AG04449 (cell line): Measurements from ENCODE around the gene ROPN1L.

Experiments
- CTCF ChIA-PET: fragments of 350-600 bp; formaldehyde crosslinking; extraction: SDS; loops from one replicate; lab custom pipeline; 2021; ENCODE audit warnings: antibody characterized with exemption; lab: Yijun Ruan, JAX
- POLR2A ChIA-PET: fragments of 400-600, 350-600 bp; formaldehyde crosslinking; extraction: SDS; loops from one replicate; lab custom pipeline; 2020; ENCODE audit warnings: antibody characterized with exemption, inconsistent platforms; lab: Yijun Ruan, JAX
- DNase-seq: peaks from one replicate; pipeline ENCODE4 v3.0.0-alpha.2; 2010; ENCODE audit warnings: low read depth, low spot score
- H3K4me3 ChIP-seq: 2 replicates; pipeline ENCODE4 v1.5.1; 2011; ENCODE audit warnings: low read depth, mild to moderate bottlenecking, control low read depth, low read length
- TF ChIP-seq, protein P1 (sequence below): IDR thresholded peaks from one replicate; pipeline ENCODE4 v1.5.1; 2011; ENCODE audit warnings: mild to moderate bottlenecking, moderate library complexity, low read length, control low read depth, inconsistent platforms; ENCODE audit not compliant: insufficient read depth; ENCODE audit errors: missing control alignments

Gene ROPN1L

DNA sequence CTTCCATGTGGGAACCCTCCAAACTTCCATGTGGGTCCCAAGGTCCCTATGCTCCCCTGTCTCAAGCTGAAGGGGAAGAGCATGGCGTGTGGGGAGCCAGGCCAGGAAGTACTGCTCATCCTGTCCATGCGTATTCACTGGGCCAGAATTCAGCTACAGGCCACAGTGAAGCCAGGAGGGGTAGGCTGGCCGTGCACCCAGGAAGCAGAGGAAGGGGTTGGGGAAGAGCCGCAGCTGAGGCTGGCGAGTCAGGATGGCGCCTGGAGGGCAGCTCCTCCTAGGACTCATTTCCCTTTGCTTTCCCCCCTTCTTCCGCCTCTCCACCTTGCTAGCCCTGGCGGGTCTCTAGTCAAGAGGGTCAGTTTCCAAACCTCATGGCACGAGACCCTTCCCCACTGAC, 57.4 kb downstream of the ROPN1L start:
- no peak overlapping the region for H3K4me3 ChIP-seq
- ChIA-PET POLR2A (no interaction called here), CTCF (interaction anchor here (1.0 to 3.9 kb wide), 4 partner anchors 9 to 129 kb away, joined by 3 to 21 read pairs (median 6); no protein-coding TSS in a partner anchor)
- DNase-seq, result no peak
- TF ChIP-seq, protein P1, sequence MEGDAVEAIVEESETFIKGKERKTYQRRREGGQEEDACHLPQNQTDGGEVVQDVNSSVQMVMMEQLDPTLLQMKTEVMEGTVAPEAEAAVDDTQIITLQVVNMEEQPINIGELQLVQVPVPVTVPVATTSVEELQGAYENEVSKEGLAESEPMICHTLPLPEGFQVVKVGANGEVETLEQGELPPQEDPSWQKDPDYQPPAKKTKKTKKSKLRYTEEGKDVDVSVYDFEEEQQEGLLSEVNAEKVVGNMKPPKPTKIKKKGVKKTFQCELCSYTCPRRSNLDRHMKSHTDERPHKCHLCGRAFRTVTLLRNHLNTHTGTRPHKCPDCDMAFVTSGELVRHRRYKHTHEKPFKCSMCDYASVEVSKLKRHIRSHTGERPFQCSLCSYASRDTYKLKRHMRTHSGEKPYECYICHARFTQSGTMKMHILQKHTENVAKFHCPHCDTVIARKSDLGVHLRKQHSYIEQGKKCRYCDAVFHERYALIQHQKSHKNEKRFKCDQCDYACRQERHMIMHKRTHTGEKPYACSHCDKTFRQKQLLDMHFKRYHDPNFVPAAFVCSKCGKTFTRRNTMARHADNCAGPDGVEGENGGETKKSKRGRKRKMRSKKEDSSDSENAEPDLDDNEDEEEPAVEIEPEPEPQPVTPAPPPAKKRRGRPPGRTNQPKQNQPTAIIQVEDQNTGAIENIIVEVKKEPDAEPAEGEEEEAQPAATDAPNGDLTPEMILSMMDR, result no peak

DNA sequence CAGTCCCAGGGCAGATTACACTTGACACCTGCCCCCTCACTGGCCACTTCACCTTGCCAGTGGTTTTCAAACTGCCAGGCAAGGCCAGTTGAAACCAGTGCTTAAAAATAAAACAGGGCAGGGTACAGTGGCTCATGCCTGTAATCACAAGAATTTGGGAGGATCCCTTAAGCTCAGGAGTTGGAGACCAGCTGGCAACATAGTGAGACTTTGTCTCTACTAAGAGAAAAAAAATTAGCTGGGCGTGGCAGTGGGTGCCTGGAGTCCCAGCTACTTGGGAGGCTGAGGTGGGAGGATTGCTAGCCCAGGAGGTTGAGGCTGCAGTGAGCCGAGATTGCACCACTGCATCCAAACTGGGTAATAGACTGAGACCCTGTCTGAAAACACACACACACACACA, 58.1 kb downstream of the ROPN1L start:
- POLR2A ChIA-PET, result no interaction called here
- TF ChIP-seq, protein P1, result no peak

DNA sequence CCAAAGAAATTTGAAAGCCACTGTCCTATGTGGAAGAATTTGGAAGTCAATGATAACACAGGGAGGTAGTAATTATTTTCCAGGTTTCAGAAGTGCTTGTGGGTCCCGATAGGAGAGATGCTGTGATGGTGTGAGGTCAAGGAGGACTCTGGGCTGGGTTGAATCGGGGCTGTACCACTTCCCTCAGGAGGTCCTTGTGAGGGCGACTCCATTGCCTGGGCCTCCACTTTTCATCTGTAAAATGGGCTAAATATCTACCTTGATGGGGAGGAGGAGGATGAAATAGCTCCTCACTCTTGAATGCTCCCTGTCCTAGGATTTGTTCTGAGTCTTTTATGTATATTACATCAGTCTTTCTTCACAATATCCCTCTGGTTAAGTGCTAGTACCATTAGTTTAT, 59.0 kb downstream of the ROPN1L start:
- CTCF ChIA-PET, result interaction anchor here (1.8 to 3.9 kb wide), 2 partner anchors 10 to 11 kb away, joined by 5 to 21 read pairs; no protein-coding TSS in a partner anchor
- TF ChIP-seq, protein P1, result no peak
- H3K4me3 ChIP-seq, result no peak overlapping the region
- no peak for DNase-seq
- POLR2A ChIA-PET, result interaction anchor here (0.6 kb wide), 1 partner anchor 77 kb away, joined by 3 read pairs; no protein-coding TSS in a partner anchor

More for the DNA sequence above, 58.1 kb downstream of the ROPN1L start:
- CTCF ChIA-PET, result interaction anchor here (1.8 to 3.9 kb wide), 3 partner anchors 10 to 129 kb away, joined by 5 to 21 read pairs (median 9); no protein-coding TSS in a partner anchor
- DNase-seq, result no peak
- H3K4me3 ChIP-seq, result no peak overlapping the region

DNA sequence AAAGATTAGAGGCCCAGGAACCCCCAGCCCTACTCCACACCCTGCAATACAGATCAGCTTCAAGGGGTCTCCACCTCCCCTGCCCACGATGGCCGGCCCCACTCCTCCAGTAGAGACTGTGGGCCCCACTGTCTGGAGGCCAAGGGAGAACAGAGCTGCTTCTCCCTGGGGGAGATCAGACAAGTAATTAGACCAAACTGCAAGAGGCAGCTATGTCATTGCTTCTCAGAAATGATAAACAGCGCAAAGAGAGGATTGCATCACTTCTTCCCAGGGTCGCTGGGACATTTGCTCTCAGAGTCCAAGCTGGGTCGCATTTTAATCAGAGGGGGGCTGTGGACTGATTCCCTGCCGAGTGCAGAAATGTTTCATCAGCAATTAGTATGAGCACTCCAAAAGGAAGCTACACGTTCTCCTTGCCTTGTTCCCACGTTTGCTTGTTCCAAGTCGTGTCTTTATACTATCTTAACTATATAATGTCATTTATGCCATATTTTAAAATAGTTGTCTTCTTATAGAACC, 59.9 kb downstream of the ROPN1L start:
- CTCF ChIA-PET, result interaction anchor here (1.2 to 3.9 kb wide), 5 partner anchors 9 to 126 kb away, joined by 3 to 21 read pairs (median 5); no protein-coding TSS in a partner anchor
- TF ChIP-seq, protein P1, result no peak
- no peak for DNase-seq
- H3K4me3 ChIP-seq, result no peak overlapping the region
- POLR2A ChIA-PET, result no interaction called here

DNA sequence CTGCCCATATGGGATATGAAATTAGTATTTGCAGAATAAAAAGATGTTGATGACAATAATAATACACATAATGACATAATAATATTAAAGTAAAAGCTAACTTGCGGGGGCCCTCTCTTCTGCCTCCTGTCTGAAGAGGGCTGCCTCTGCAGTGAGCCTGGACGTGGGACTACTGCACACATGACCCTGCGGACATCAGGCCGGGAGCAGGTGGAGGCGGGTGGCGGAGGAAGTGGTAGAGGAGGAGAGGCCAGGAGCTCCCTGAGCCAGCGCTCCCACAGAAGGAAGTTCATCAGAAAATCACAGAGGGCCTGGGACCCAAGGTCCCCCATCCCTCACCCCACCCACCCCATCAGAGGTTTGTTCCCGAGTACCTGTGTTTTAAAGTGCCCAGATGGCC, 60.5 kb downstream of the ROPN1L start:
- no peak for DNase-seq
- no peak overlapping the region for H3K4me3 ChIP-seq
- TF ChIP-seq, protein P1, result no peak
- ChIA-PET CTCF (interaction anchor here (1.2 to 2.0 kb wide), 4 partner anchors 9 to 125 kb away, joined by 3 to 5 read pairs (median 4); no protein-coding TSS in a partner anchor), POLR2A (no interaction called here)

DNA sequence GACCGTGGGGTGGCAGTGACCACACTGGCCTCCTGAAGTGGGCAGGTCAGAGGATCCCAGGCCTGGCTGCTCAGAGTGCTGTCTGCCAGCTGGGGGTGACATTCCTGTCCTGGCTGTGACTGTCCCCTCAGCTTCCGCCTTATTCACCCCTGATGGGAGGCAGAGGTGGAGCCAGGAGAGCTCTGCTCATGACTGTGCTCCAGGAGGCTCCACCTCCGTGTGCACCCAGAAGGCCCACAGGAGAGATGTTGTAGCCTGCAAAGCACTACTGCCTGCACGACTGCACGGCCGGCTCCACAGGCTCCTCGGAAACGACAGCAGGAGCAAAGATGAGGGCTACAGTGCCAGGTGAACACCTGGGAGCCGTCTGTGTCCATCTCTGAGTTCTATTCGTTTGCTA, 60.9 kb downstream of the ROPN1L start:
- DNase-seq, result no peak
- ChIA-PET POLR2A (no interaction called here), CTCF (interaction anchor here (1.6 to 2.0 kb wide), 3 partner anchors 11 to 125 kb away, joined by 4 to 5 read pairs (median 5); no protein-coding TSS in a partner anchor)
- no peak overlapping the region for H3K4me3 ChIP-seq
- TF ChIP-seq, protein P1, result no peak
